Prostate gland (tissue), 2 donors: ENCODE results near the gene STEEP1. TPM values are rescaled to one million over a fixed set of nuclear protein-coding genes. Genes with fewer than 3 reads are reported as not detected.
"Not testable (repeated sequence)": the region's sequence is repeated elsewhere in the genome, so short reads cannot be mapped to it uniquely, and the experiment has no call there.

ENCODE experiments used
- DNase-seq: peaks from one replicate; pipeline ENCODE4 v3.0.0-alpha.2; 2019; ENCODE audit warnings: low spot score
- H3K27ac ChIP-seq, 2 donors: fragments of 200-600 bp; sonication (generic); 2 replicates each; pipeline ENCODE4 v1.5.1; 2017 to 2019
- H3K27me3 ChIP-seq: fragments of 200-600 bp; sonication (generic); replicated peaks from 2 replicates; pipeline ENCODE4 v1.5.1; 2019; ENCODE audit not compliant: insufficient read depth
- H3K36me3 ChIP-seq, 2 donors: fragments of 200-600 bp; sonication (generic); 1 replicate in 1 of 2; 2 replicates in 1 of 2; pipeline versions ENCODE4 v1.5.1 to v1.8.1; 2017 to 2019
- H3K4me1 ChIP-seq: fragments of 200-600 bp; sonication (generic); replicated peaks from 2 replicates; pipeline ENCODE4 v1.5.1; 2019
- H3K4me3 ChIP-seq, 2 donors: fragments of 200-600 bp; sonication (generic); 2 replicates each; pipeline ENCODE4 v1.5.1; 2017 to 2019
- H3K9me3 ChIP-seq: fragments of 200-600 bp; sonication (generic); 2 replicates; pipeline ENCODE4 v1.5.1; 2017
- POLR2A ChIP-seq: fragments of 450-650 bp; IDR thresholded peaks from one replicate; pipeline ENCODE4 v1.6.1; 2016; ENCODE audit warnings: antibody characterized with exemption, mild to moderate bottlenecking
- POLR2AphosphoS5 ChIP-seq: sonication (generic); formaldehyde crosslinking; IDR thresholded peaks from one replicate; pipeline ENCODE4 v1.6.1; 2017; ENCODE audit warnings: antibody characterized with exemption
- WGBS: methylation state at CpG from one replicate; pipeline ENCODE4 v1.1.5; 2018; 5-methylcytosine and 5-hydroxymethylcytosine counted together
- intact Hi-C: fragments of 100-400 bp; cut with DNase I; formaldehyde crosslinking; loops from one replicate; pipeline ENCODE4 v1.14.2; 2022
- total RNA-seq, 2 donors: library from RNA; depleted of rRNA; stranded (reverse); fragments of >200 nt; gene quantifications; one replicate each; pipeline ENCODE4 v1.1.0, GENCODE V29; 2016
- TF ChIP-seq, protein P1 (sequence below), 4 experiments: fragments of 200-600 bp in 2 of 4; fragments of 450-650 bp in 2 of 4; sonication (generic) in 2 of 4; IDR thresholded peaks; 1 replicate in 3 of 4; 2 replicates in 1 of 4; pipeline ENCODE4 v1.5.1; 2016 to 2019; ENCODE audit warnings: antibody characterized with exemption in 4 of 4, mild to moderate bottlenecking in 2 of 4, moderate library complexity in 2 of 4

Gene STEEP1
- total RNA-seq, 2 donors from 2014 or later = 31.9 to 33.4 TPM

GRCh38 chrX:119497185-119497584, 68.0 kb downstream of the STEEP1 start:
- H3K27ac ChIP-seq = no peak overlapping the region
- no peaks in the 10 kb centered on the region for H3K4me1 ChIP-seq
- WGBS = 86% methylated on average over 1 of the region's 1 CpG
- no peak for DNase-seq
- TF ChIP-seq, protein P1, sequence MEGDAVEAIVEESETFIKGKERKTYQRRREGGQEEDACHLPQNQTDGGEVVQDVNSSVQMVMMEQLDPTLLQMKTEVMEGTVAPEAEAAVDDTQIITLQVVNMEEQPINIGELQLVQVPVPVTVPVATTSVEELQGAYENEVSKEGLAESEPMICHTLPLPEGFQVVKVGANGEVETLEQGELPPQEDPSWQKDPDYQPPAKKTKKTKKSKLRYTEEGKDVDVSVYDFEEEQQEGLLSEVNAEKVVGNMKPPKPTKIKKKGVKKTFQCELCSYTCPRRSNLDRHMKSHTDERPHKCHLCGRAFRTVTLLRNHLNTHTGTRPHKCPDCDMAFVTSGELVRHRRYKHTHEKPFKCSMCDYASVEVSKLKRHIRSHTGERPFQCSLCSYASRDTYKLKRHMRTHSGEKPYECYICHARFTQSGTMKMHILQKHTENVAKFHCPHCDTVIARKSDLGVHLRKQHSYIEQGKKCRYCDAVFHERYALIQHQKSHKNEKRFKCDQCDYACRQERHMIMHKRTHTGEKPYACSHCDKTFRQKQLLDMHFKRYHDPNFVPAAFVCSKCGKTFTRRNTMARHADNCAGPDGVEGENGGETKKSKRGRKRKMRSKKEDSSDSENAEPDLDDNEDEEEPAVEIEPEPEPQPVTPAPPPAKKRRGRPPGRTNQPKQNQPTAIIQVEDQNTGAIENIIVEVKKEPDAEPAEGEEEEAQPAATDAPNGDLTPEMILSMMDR (IDR thresholded peaks at IDR 0.05) = no peak
- TF ChIP-seq POLR2A = no peak
- TF ChIP-seq POLR2AphosphoS5 = no peak
- H3K36me3 ChIP-seq = no peaks in the 10 kb centered on the region
- H3K4me3 ChIP-seq = no peak overlapping the region
- no peaks in the 10 kb centered on the region for H3K27me3 ChIP-seq
- intact Hi-C loops = no loop called here
- H3K9me3 ChIP-seq = no peaks in the 10 kb centered on the region

DNA sequence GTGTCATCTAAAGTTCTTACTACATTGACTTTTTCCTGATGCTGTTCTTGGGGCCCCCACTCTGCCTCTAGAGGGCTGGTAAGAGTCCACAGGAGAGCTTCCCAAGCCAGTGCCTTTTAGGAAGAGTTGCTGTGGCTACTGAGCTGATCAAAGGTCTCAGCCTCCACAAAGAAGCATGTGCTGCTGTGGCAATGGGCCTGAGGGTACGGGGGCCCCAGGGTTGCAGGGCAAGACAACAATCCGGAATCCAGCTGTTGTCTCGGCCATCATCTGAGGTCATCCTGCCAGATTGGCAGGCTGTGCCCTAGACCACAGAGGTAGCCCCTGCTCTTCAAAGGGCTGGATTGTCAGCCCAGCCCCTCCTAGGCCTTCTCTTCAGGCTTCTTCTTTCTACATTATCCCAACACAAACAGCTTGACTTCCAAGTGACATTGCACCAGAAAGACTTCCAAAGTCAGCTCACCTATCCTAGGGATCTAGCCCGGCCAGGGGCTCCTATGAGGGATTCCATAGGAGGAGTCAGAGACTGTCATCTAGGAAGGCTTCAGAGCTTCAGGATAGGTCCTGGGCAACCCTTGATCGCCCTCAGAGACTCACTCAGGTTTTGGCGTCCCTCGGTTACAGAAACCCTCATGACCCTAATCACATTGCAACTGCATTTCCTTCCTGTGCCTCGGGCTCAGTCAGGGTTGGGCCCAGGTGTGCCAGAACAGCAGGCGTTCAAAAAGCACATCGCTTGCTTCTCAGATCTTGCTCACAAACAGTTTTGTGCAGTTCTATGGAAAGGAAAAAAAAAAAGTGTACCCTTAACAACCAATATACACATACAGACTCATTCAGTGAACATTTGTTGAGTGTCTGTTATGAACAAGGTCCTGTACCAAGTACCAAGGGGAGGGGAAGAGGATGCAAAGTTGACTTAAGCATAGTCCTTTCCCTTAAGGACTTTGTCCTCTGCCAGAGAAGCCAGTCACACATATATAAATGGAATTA, 69.2 kb downstream of the STEEP1 start:
- no peak for TF ChIP-seq POLR2AphosphoS5
- TF ChIP-seq POLR2A = no peak
- TF ChIP-seq, protein P1 (IDR thresholded peaks at IDR 0.05) = no peak
- Histone ChIP-seq H3K27ac (no peak overlapping the region), H3K9me3 (no peaks in the 10 kb centered on the region), H3K27me3 (no peaks in the 10 kb centered on the region), H3K4me1 (no peaks in the 10 kb centered on the region), H3K36me3 (no peaks in the 10 kb centered on the region), H3K4me3 (no peak overlapping the region)
- intact Hi-C loops = no loop called here
- DNase-seq = no peak
- WGBS = 63% methylated on average over 8 of the region's 10 CpGs

DNA sequence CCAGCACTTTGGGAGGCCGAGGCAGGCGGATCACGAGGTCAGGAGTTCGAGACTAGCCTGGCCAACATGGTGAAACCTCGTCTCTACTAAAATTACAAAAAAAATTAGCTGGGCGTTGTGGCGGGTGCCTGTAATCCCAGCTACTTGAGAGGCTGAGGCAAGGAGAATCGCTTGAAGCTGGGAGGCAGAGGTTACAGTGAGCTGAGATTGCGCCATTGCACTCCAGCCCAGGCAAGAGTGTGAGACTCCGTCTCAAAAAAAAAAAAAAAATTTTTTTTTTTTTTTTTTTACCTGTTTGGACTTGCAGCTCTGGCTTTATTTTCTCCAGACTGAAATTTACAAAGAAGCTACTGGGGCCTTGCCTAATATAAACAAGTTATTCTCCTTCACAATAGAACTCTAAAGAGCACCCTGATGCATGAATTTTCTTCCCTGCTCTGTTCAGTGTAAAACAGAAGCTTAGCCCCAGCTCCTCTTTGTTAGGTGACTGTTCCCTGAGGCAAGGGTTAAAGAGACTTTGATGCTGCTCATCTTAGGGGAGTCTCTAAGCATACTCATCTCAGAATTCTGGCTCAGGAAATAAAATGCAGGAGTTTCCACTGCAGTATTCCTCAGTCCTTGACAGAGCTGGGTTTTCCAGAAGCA, 71.2 kb downstream of the STEEP1 start:
- intact Hi-C loops, H3K27me3 ChIP-seq, H3K9me3 ChIP-seq, H3K36me3 ChIP-seq, DNase-seq, H3K4me3 ChIP-seq, H3K4me1 ChIP-seq: not testable (repeated sequence)
- peak overlapping the region; percentile 41 to 54 for H3K27ac ChIP-seq
- WGBS = 73% methylated on average over 10 of the region's 10 CpGs

DNA sequence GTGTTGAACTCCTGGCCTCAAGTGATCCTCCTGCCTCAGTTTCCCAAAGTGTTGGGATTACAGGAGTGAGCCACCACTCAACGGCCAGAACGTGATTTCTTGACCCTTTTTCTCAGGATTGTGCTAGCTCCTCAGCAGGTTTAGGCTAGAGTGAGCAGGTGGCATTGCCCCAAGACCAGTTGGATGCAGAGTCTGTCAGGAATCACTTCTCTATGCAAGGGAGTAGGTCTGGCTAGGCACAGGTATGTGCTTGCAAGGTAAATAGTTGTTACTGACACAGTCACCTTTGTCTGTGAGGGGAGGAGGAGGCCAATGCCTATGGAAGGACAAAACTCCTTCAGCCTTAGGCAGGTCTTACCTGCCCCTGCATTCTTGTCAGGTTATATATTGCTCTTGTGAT, 72.7 kb downstream of the STEEP1 start:
- Histone ChIP-seq H3K27ac (peak overlapping the region in 1 of 2 donors; percentile 18), H3K36me3 (no peaks in the 10 kb centered on the region), H3K4me3 (no peak overlapping the region), H3K27me3 (no peaks in the 10 kb centered on the region), H3K9me3 (no peaks in the 10 kb centered on the region), H3K4me1 (no peaks in the 10 kb centered on the region)
- peak; percentile 24 for DNase-seq
- WGBS = 58% methylated on average over 2 of the region's 2 CpGs
- TF ChIP-seq POLR2A (no peak), POLR2AphosphoS5 (peak; percentile 36)
- intact Hi-C loops = no loop called here

GRCh38 chrX:119489212-119490074, 75.8 kb downstream of the STEEP1 start:
- Histone ChIP-seq H3K27me3 (no peaks in the 10 kb centered on the region), H3K9me3 (no peaks in the 10 kb centered on the region), H3K4me3 (no peak overlapping the region), H3K27ac (no peak overlapping the region), H3K36me3 (no peaks in the 10 kb centered on the region), H3K4me1 (no peaks in the 10 kb centered on the region)
- TF ChIP-seq POLR2AphosphoS5 (no peak), POLR2A (no peak)
- TF ChIP-seq, protein P1 (IDR thresholded peaks at IDR 0.05) = no peak
- WGBS = 88% methylated on average over 13 of the region's 13 CpGs
- intact Hi-C loops = no loop called here
- no peak for DNase-seq
